NB4 (cell line): ENCODE measurements around the gene PRKAB2.
"Not testable (repeated sequence)": the region's sequence is repeated elsewhere in the genome, so short reads cannot be mapped to it uniquely, and the experiment has no call there.

ENCODE experiments used
- DNase-seq: peaks from one replicate; pipeline ENCODE4 v3.0.0; 2010; ENCODE audit warnings: low read depth
- H3K4me3 ChIP-seq: one replicate; pipeline ENCODE4 v1.5.1; 2011; ENCODE audit warnings: mild to moderate bottlenecking, low read depth, low read length, moderate library complexity
- MYC ChIP-seq: IDR thresholded peaks from 2 replicates; pipeline ENCODE4 v1.6.1; 2011; ENCODE audit warnings: low read depth, low read length
- POLR2A ChIP-seq: IDR thresholded peaks from 2 replicates; pipeline ENCODE4 v1.6.1; 2011; ENCODE audit warnings: mild to moderate bottlenecking; ENCODE audit not compliant: insufficient read length; ENCODE audit errors: extremely low read depth
- TF ChIP-seq, protein P1 (sequence below): IDR thresholded peaks from 2 replicates; pipeline ENCODE4 v1.6.1; 2011; ENCODE audit warnings: low read depth, low read length
- TF ChIP-seq, protein P2 (sequence below): IDR thresholded peaks from one replicate; pipeline ENCODE4 v1.5.1; 2012; ENCODE audit warnings: low read depth, low read length

Gene PRKAB2

DNA sequence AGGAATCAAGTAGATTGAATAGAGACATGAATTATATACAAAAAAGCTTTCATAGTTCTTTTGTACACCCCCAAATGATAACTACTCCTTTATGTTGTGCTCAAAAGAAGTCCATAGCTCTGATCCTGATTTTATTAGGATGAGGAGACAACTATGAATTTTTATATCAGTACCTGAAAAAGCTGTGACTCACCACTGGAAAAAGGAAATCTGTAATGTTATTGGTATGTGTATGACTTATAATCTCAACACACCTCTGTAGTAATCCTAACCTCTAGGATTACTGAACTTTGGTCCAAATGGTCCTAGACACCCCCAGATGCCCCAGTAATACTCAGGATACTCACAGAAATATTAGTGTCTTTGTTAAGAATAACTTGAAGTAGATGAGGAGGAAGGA lies 10.2 kb downstream of the PRKAB2 start:
- no peak overlapping the region for H3K4me3 ChIP-seq
- no peak for DNase-seq
- TF ChIP-seq, protein P1, sequence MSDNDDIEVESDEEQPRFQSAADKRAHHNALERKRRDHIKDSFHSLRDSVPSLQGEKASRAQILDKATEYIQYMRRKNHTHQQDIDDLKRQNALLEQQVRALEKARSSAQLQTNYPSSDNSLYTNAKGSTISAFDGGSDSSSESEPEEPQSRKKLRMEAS: no peak
- TF ChIP-seq, protein P2, sequence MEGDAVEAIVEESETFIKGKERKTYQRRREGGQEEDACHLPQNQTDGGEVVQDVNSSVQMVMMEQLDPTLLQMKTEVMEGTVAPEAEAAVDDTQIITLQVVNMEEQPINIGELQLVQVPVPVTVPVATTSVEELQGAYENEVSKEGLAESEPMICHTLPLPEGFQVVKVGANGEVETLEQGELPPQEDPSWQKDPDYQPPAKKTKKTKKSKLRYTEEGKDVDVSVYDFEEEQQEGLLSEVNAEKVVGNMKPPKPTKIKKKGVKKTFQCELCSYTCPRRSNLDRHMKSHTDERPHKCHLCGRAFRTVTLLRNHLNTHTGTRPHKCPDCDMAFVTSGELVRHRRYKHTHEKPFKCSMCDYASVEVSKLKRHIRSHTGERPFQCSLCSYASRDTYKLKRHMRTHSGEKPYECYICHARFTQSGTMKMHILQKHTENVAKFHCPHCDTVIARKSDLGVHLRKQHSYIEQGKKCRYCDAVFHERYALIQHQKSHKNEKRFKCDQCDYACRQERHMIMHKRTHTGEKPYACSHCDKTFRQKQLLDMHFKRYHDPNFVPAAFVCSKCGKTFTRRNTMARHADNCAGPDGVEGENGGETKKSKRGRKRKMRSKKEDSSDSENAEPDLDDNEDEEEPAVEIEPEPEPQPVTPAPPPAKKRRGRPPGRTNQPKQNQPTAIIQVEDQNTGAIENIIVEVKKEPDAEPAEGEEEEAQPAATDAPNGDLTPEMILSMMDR: no peak
- TF ChIP-seq POLR2A (no peak), MYC (no peak)

GRCh38 chr1:147157116-147157515 lies 15.2 kb downstream of the PRKAB2 start:
- not testable (repeated sequence) for DNase-seq, H3K4me3 ChIP-seq

GRCh38 chr1:147156642-147157041 lies 15.6 kb downstream of the PRKAB2 start:
- no peak overlapping the region for H3K4me3 ChIP-seq
- TF ChIP-seq POLR2A (no peak), MYC (no peak)
- TF ChIP-seq, protein P1: no peak
- TF ChIP-seq, protein P2: no peak
- no peak for DNase-seq

DNA sequence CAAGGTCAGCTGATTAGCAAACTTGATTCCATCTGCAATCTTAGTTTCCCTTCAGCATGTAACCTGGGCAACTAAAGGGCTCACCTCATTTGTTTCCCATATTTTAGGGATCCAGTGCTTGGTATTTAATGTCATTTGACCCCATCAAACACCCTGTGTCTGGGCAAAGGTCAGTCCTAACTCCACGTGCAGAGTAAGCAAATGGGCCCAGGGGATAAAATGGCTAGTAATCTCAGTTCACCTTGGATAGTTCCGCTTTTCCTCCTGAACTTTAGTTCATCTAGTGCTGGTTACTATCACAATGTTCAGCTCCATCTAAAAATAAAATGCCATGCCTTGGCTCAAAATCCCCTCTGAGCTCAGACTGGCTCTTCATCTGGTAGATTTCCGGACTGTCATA lies 19.5 kb downstream of the PRKAB2 start:
- no peak overlapping the region for H3K4me3 ChIP-seq
- no peak for TF ChIP-seq MYC
- no peak for TF ChIP-seq POLR2A
- TF ChIP-seq, protein P1: no peak
- TF ChIP-seq, protein P2: no peak
- DNase-seq: no peak

DNA sequence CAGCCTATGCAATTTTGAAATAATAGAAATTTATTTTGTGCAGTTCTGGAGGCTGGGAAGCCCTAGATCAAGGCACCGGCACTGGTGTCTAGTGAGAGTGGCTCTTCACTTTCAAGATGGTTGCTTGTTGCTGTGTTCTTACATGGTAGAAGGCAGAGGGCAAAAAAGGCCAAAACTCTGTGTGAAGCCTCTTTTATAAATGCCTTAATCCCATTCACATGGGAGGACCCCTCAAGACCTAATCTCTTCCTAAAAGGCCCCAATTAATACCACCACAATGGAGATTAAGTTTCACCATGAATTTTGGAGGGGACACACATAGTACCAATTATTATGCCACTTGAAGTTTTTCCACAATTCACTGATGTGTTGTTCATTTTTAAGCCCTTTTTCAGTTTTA lies 21.0 kb downstream of the PRKAB2 start:
- DNase-seq: no peak
- H3K4me3 ChIP-seq: no peak overlapping the region
- TF ChIP-seq, protein P1: no peak

DNA sequence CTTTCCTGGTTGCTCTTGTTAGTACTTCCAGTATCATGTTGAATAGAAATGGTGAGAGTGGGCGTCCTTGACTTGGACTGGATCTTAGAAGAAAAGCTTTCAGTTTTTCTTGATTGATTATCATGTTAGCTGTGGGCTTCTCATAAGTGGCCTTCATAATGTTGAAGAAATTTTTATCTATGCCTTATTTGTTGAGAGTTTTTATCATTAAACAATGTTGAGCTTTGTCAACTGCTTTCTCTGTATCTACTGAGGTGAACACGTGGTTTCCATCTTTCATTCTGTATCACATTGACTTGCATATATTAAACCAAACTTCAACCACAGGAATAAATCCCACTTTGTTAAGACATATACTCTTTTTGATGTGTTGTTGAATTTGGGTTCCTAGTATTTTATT lies 29.4 kb downstream of the PRKAB2 start:
- no peak for DNase-seq
- TF ChIP-seq, protein P2: no peak
- TF ChIP-seq POLR2A (no peak), MYC (no peak)
- TF ChIP-seq, protein P1: no peak
- H3K4me3 ChIP-seq: no peak overlapping the region

GRCh38 chr1:147130721-147131120 lies 41.5 kb downstream of the PRKAB2 start:
- DNase-seq, H3K4me3 ChIP-seq: not testable (repeated sequence)

DNA sequence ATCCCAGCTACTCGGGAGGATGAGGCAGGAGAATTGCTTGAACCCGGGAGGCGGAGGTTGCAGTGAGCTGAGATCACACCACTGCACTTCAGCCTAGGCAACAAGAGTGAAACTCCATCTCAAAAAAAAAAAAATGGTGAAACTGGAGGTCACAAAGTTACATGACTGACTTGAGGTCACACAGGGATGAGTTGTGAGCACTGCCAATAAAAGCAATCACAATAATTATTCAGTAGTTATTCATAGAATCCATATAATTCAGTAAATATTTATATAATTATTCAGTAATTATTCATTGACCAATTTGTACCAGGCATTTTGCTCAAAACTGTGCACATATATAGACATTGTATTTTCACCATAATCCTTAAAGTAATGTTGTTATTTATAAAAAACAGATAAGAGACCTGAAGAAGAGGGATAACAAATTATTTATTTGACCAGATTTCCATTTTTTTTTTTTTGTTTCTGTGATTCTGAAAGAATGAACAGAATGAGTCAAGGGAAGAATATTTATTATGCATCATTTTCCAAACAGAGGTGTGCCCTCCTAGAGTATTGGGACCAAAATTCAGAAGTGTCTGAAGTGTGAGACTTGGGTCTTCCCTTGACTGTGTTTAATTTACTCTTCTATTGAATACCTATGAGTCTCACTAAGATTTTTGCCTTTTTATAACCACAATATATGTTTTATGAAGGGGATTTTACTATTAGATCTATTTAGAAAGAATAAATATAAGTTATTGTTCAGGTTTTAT lies 43.0 kb downstream of the PRKAB2 start:
- H3K4me3 ChIP-seq: no peak overlapping the region
- no peak for DNase-seq
- TF ChIP-seq, protein P2: no peak
- TF ChIP-seq, protein P1: no peak
- TF ChIP-seq POLR2A (no peak), MYC (no peak)
